AG09319 (cell line): Measurements from ENCODE around the gene FLNB.

Experiments used
- DNase-seq: peaks from one replicate; pipeline ENCODE4 v3.0.0-alpha.2; 2010; ENCODE audit warnings: low read depth; ENCODE audit errors: extremely low read depth
- TF ChIP-seq, protein P1 (sequence below): IDR thresholded peaks from 2 replicates; pipeline ENCODE4 v1.5.1; 2011; ENCODE audit warnings: low read depth, mild to moderate bottlenecking, inconsistent platforms, low read length, moderate library complexity

Gene FLNB

DNA sequence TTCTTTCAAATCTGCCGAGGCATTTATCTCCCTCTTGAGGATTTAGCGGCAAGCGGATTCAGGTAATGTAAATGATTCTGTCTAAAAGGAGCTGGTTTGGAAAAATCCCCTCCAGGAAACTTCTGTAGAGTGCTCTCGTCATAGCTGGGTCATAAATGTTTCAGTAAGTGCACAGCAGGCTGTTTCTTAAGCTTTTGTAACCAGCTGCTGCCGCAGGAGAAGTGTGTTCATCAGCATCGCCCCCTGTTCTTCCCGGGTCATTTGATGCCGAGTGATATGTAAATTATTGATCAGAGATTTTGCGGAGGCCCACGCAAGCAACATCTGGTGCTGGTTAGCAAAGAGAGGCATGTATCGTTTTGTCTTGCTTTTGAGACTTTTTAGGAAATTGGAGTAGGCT is 149.5 kb downstream of the FLNB start:
- TF ChIP-seq, protein P1, sequence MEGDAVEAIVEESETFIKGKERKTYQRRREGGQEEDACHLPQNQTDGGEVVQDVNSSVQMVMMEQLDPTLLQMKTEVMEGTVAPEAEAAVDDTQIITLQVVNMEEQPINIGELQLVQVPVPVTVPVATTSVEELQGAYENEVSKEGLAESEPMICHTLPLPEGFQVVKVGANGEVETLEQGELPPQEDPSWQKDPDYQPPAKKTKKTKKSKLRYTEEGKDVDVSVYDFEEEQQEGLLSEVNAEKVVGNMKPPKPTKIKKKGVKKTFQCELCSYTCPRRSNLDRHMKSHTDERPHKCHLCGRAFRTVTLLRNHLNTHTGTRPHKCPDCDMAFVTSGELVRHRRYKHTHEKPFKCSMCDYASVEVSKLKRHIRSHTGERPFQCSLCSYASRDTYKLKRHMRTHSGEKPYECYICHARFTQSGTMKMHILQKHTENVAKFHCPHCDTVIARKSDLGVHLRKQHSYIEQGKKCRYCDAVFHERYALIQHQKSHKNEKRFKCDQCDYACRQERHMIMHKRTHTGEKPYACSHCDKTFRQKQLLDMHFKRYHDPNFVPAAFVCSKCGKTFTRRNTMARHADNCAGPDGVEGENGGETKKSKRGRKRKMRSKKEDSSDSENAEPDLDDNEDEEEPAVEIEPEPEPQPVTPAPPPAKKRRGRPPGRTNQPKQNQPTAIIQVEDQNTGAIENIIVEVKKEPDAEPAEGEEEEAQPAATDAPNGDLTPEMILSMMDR = no peak
- no peak for DNase-seq

DNA sequence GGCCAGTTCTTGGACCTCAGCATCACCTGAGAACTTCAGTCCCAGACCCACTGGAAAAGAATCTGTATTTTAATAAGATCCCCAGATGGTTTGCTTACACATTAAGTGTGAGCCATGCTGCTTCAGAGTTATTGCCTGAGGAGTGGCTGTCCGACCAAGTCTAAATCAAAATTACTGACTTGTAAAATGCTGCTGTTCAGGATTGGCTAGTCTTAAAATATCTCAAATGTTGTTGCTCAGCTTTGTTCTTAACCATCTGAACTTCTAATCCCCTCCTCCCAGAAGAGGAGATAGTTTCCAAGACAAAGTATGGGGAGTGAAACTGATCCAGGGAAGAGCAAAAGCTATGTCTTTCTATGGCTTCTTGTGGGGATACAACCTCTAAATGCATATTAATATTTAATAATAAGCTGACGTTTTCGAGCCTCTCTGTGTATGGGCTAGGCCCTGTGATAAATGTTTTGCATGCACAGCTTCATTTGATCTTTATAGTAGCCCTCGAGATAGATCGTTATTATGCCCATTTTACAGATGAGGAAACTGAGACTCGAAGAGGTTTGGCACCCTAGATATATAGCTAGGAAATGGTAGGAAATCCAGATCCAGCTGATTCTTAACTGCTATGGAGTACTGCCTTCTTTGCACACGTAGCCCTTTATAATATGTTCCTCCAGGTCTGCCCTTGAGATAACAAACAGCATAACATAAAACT is 150.4 kb downstream of the FLNB start:
- DNase-seq = no peak
- TF ChIP-seq, protein P1 = no peak

DNA sequence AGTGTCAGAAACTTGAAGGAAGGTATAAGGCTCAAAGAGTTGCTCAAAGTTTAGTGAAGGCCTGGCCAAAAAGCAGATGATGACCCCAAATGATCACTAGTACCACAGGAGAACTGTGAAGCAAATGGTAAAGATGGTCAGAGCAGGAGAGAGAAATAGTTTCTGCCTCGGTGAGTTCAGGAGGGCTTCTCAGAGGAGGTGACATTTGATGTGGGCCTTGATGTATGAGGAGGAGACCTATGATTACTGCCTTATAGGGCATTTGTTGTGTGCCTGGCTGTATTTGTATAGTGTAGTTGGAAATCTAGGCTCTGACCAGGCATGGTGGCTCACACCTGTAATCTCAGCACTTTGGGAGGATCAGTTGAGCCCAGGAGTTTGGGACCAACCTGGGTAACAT is 152.2 kb downstream of the FLNB start:
- DNase-seq = no peak
- TF ChIP-seq, protein P1 = no peak

DNA sequence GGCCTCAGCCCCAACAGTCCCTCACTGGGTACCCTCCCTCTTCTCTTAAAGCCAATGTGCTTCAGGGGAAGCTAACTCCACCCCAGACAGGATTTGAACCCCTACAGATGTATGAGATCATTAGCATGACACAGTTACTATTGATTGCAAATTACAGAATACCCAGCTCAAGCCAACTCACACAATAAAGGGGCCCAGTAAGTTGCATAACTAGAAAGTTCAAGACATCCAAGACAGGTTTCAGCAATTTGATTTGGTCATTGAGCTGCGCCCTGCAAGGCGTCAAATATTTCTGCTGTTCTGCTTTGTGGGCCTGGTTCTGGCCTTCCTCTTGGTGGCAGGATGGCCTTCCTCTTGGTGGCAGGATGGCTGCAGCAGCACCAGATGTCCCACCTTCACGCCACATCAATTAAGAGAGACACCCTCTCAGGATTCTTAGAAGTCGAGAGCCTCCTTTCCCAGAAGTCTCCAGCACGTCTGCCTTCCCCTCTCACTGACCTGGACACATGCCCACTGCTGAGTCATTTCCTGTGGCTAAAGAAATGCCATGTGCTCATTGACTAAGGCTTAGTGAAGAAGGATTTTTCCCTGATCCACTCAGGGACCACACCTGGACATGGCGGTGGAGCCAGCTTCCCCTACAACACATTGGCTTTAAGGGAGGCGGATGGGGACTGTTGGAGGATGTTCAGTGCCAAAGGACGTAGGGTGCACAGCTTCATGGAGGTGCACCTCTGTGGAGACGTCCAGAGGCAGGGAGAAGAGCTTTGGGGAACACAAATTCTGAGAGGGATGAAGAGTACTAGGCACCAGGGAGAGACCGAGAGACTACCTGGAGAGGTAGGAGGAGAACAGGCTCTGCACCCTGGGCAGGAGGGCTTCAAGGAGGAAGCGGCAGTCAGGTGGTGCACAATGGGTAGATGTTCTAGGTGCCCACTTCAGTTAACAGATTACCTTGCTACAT is 153.5 kb downstream of the FLNB start:
- DNase-seq = peak; percentile 71

DNA sequence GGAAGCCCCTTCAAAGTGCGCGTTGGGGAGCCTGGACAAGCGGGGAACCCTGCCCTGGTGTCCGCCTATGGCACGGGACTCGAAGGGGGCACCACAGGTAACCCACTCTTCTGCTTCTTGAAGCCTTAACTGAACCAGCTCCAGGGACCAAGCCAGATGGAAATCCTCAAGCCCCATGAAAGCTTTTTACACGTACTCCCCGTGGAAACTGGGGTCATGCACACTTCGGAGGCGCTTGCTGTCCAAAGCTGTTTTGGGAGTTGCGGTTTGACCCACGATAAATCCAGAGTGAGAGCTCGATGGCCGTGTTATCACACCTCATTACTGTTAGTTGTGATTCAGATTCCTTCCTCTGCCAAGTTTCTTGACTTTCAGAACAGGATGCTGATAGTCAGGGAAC is 155.0 kb downstream of the FLNB start:
- no peak for DNase-seq
- TF ChIP-seq, protein P1 = no peak

More for the DNA sequence above, 153.5 kb downstream of the FLNB start:
- TF ChIP-seq, protein P1 = no peak

DNA sequence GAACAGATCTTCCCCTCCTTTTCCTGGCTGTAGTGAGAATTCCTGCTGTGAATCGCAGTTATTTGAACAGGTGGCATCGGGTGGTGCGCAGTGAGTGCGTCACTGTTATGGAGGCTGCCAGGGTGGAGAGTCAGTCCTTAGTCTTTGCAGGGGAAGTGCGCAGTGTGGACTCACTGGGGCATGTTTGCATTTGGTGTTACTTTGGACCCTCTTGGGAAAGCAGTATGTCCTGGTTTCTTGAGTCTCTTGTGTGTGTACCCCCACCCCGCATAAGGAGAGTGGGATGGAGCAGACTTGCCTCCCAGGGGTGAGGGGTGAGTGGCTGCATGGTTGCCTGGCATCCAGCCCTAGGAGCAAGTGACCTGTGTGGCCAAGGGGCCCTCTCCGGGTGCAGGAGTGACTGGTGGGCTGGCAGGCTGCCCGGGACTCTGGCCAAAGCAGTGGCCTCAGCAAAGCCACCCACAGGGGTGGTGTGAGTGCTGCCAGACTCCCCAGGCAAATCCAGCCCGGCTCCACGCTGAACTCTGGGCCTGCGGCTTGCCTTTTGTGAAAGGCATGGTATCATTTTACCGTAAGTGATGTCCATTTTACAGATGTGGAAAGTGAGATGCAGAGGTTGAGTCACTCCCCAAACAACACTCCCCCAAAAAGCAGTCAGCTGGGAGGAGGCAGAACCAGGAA is 156.1 kb downstream of the FLNB start:
- TF ChIP-seq, protein P1 = no peak
- no peak for DNase-seq
